Naive thymus-derived CD4-positive, alpha-beta T cell (primary cell): ENCODE results near the gene KRTAP12-3. TPM values are rescaled to one million over a fixed set of nuclear protein-coding genes. Genes with fewer than 3 reads are reported as not detected.
A peak's percentile ranks its signal among the peaks of the same experiment; 100 is the strongest.

Experiments used
- ATAC-seq: fragments of 150-1000 bp; cut with Tn5 transposase; 2 replicates; pipeline ENCODE4 v1.10.0; 2021; ENCODE audit warnings: mild to moderate bottlenecking, moderate library complexity
- CTCF ChIA-PET: fragments of 350-600 bp; sonication (Branson Sonifier 250); formaldehyde crosslinking; loops from one replicate; lab custom pipeline; 2021; ENCODE audit warnings: antibody characterized with exemption; lab: Charles Lee
- POLR2A ChIA-PET: fragments of 350-600 bp; sonication (Branson Sonifier 250); formaldehyde crosslinking; loops from one replicate; lab custom pipeline; 2021; ENCODE audit warnings: antibody characterized with exemption, inconsistent platforms; lab: Charles Lee
- DNase-seq, 9 donors: peaks; one replicate each; pipeline versions ENCODE4 v3.0.0 to v3.0.0-alpha.2; 2020 to 2022; ENCODE audit warnings: mixed read lengths in 1 of 9
- H3K27ac ChIP-seq: one replicate; pipeline ENCODE4 v1.7.0; 2013; ENCODE audit warnings: mild to moderate bottlenecking, low read depth, low read length, moderate library complexity
- H3K27me3 ChIP-seq, 2 donors: one replicate each; pipeline ENCODE4 v1.7.0; 2013; ENCODE audit warnings: low read length in 2 of 2, mild to moderate bottlenecking in 2 of 2, moderate library complexity in 2 of 2; ENCODE audit not compliant: control insufficient read depth in 2 of 2, insufficient read depth in 2 of 2
- H3K36me3 ChIP-seq, 3 experiments: 1 replicate in 2 of 3; 2 replicates in 1 of 3; pipeline ENCODE4 v1.7.0; 2013; ENCODE audit warnings: low read length in 3 of 3, mild to moderate bottlenecking in 3 of 3, moderate library complexity in 1 of 3; ENCODE audit not compliant: insufficient read depth in 3 of 3, control insufficient read depth in 2 of 3
- H3K4me1 ChIP-seq, 2 donors: one replicate each; pipeline ENCODE4 v1.7.0; 2013; ENCODE audit warnings: low read length in 2 of 2, mild to moderate bottlenecking in 2 of 2, moderate library complexity in 1 of 2; ENCODE audit not compliant: control insufficient read depth in 2 of 2, insufficient read depth in 2 of 2
- H3K4me3 ChIP-seq: 2 replicates; pipeline ENCODE4 v1.7.0; 2013; ENCODE audit warnings: mild to moderate bottlenecking, low read length
- H3K9me3 ChIP-seq, 3 experiments: 1 replicate in 2 of 3; 2 replicates in 1 of 3; pipeline ENCODE4 v1.7.0; 2013; ENCODE audit warnings: low read length in 3 of 3; ENCODE audit not compliant: control insufficient read depth in 2 of 3
- H3K27ac Mint-ChIP-seq, 9 donors: one replicate each; pipeline ENCODE4 v1.8.0; 2020 to 2022; ENCODE audit warnings: mixed read lengths in 9 of 9, mild to moderate bottlenecking in 8 of 9, moderate library complexity in 5 of 9, inconsistent platforms in 2 of 9
- H3K27me3 Mint-ChIP-seq, 5 donors: one replicate each; pipeline ENCODE4 v1.8.0; 2021 to 2022; ENCODE audit warnings: mixed read lengths in 5 of 5, mild to moderate bottlenecking in 1 of 5
- H3K36me3 Mint-ChIP-seq, 5 donors: one replicate each; pipeline ENCODE4 v1.8.0; 2020 to 2022; ENCODE audit warnings: mixed read lengths in 5 of 5, mild to moderate bottlenecking in 3 of 5, inconsistent platforms in 1 of 5
- H3K4me1 Mint-ChIP-seq, 7 donors: one replicate each; pipeline ENCODE4 v1.8.0; 2020 to 2022; ENCODE audit warnings: mixed read lengths in 7 of 7, mild to moderate bottlenecking in 3 of 7, inconsistent platforms in 1 of 7
- H3K4me3 Mint-ChIP-seq, 10 donors: one replicate each; pipeline ENCODE4 v1.8.0; 2020 to 2022; ENCODE audit warnings: mild to moderate bottlenecking in 10 of 10, mixed read lengths in 10 of 10, moderate library complexity in 6 of 10, inconsistent platforms in 2 of 10
- H3K9me3 Mint-ChIP-seq, 11 donors: one replicate each; pipeline ENCODE4 v1.8.0; 2020 to 2022; ENCODE audit warnings: mixed read lengths in 11 of 11, mild to moderate bottlenecking in 4 of 11, inconsistent platforms in 1 of 11, moderate library complexity in 1 of 11
- intact Hi-C, 2 donors: fragments of 100-400 bp; cut with micrococcal nuclease; formaldehyde crosslinking; loops; one replicate each; pipeline ENCODE4 v1.15.1; 2023
- polyA plus RNA-seq, 2 donors: library from polyadenylated mRNA; unstranded; fragments of 300-500 nt; fragmentation: Illumina TruSeq; gene quantifications; one replicate each; pipeline ENCODE4 v1.2.3, GENCODE V29; 2021
- total RNA-seq, 6 experiments: library from RNA in 5 of 6; stranded (reverse) in 5 of 6; gene quantifications; 1 replicate in 5 of 6; 2 replicates in 1 of 6; pipeline ENCODE4 v1.2.3 and lab custom pipeline; 2021 to 2026

The KRTAP12-3 gene
- total and polyA plus RNA-seq, 7 experiments from 2014 or later: 1.1 TPM; not detected in 6

DNA sequence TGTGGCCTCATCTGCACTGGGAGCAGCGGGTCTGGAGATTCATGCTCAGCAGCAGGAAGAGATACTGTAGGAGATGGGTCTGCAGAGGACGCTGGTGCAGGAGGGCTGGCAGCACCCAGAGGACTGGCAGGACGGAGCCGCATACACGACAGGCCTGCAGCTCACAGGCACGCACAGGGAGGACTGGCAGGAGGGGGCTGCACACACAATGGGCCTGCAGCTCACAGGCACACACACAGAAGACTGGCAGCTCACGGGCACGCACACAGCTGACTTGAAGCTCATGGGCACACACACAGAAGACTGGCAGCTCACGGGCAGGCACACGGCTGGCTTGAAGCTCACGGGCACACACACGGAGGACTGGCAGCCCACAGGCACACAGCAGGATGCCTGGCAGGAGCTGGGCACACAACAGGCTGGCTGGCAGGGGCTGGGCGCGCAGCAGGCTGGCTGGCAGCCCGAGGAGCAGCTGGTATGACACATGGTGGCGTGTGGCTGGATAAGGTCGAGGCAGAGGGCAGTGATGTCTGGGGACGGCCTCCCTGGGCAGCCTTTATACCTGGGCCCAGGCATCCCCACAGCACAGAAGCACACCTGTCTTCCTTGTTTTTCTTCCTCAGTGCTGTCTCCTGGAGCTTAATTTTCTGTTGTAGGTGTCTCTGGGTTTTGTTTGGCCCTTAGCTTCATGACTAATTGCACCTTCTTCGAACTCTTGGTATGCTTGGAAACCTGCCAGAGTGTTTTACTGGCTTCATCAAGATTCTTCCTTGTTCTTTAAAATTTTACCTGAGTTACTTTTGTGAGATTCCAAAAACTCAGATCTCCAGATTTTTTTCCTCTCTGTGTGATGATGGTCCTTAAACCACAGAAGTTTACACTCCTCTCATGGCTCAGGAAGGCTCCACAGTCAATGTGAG, 8.9 kb downstream of the KRTAP12-3 start, which contains the start of gene KRTAP12-2:
TSS of gene KRTAP12-2 (minus strand) at position 527 of the 920 bp plus-strand sequence. CDS start at position 486, 41 bp downstream.
- POLR2A ChIA-PET: interaction anchor here (2.6 kb wide), 1 partner anchor 12 kb away, joined by 6 read pairs; the partner anchor contains the start of gene KRTAP12-4

DNA sequence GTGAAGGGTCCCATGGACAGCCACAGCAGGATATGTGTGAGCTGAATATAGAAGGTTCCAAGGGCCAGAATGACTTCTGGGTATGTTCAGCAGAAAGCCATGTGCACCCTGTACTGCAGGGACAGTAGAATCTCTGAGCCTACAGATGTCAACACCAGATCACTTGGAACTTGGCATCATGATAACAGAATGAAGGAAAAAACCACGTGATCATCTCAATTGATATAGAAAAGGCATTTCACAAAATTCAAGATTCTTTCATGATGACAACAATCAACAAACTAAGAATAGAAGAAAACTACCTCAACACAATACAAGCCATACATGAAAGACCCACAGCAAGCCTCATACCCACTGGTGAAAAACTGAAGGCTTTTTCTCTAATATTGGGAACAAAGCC, 9.9 kb downstream of the KRTAP12-3 start:
- ATAC-seq: no peak
- H3K27me3 ChIP-seq: no peaks in the 10 kb centered on the region
- no peak overlapping the region for H3K27ac ChIP-seq
- ChIA-PET CTCF (no interaction called here), POLR2A (interaction anchor here (2.6 kb wide), 1 partner anchor 13 kb away, joined by 6 read pairs; the partner anchor contains the start of gene KRTAP12-4)
- peaks cover 0 to 16% (median 8%) of the 10 kb centered on the region in 5 donors for H3K36me3 Mint-ChIP-seq
- DNase-seq: no peak
- H3K4me1 ChIP-seq: no peaks in the 10 kb centered on the region
- H3K27me3 Mint-ChIP-seq: peaks cover 0 to 41% (median 3%) of the 10 kb centered on the region in 5 donors
- peaks cover 8 to 53% (median 26%) of the 10 kb centered on the region in 11 donors for H3K9me3 Mint-ChIP-seq
- peaks cover 0 to 18% (median under 1%) of the 10 kb centered on the region in 3 experiments for H3K9me3 ChIP-seq
- H3K4me1 Mint-ChIP-seq: peaks cover 0 to 7% (median 0%) of the 10 kb centered on the region in 7 donors
- H3K36me3 ChIP-seq: no peaks in the 10 kb centered on the region
- no peak overlapping the region for H3K4me3 ChIP-seq
- no peak overlapping the region for H3K27ac Mint-ChIP-seq
- H3K4me3 Mint-ChIP-seq: no peak overlapping the region
- intact Hi-C loops: no loop called here

More for the DNA sequence above, 8.9 kb downstream of the KRTAP12-3 start, which contains the start of gene KRTAP12-2:
- no peak within 1 kb of the TSS for H3K4me3 ChIP-seq
- DNase-seq: no peak
- no peak within 1 kb of the TSS for H3K27ac ChIP-seq
- H3K9me3 ChIP-seq: peaks cover 0 to 10% (median 4%) of the 10 kb centered on the region in 3 experiments
- no peaks in the 10 kb centered on the region for H3K36me3 ChIP-seq
- no peak for ATAC-seq
- Mint-ChIP-seq H3K4me3 (no peak within 1 kb of the TSS), H3K9me3 (peaks cover 9 to 54% (median 27%) of the 10 kb centered on the region in 11 donors), H3K27ac (peak within 1 kb of the TSS in 2 of 9 donors; percentile 8 to 32), H3K4me1 (peaks cover 0 to 8% (median 0%) of the 10 kb centered on the region in 7 donors), H3K27me3 (peaks cover 0 to 48% (median 3%) of the 10 kb centered on the region in 5 donors), H3K36me3 (peaks cover 4 to 16% (median 11%) of the 10 kb centered on the region in 5 donors)
- no peaks in the 10 kb centered on the region for H3K27me3 ChIP-seq
- H3K4me1 ChIP-seq: no peaks in the 10 kb centered on the region
- intact Hi-C loops: no loop called here
- CTCF ChIA-PET: interaction anchor here (0.7 kb wide), 2 partner anchors 12 to 287 kb away, joined by 3 to 4 read pairs; no protein-coding TSS in a partner anchor

GRCh38 chr21:44670642-44671432, 13.1 kb downstream of the KRTAP12-3 start:
- Mint-ChIP-seq H3K9me3 (peaks cover 9 to 65% (median 41%) of the 10 kb centered on the region in 11 donors), H3K36me3 (peaks cover 0 to 27% (median 20%) of the 10 kb centered on the region in 5 donors), H3K27me3 (peaks cover 0 to 35% (median 3%) of the 10 kb centered on the region in 5 donors), H3K4me3 (no peak overlapping the region), H3K4me1 (peaks cover 0 to 6% (median 0%) of the 10 kb centered on the region in 7 donors), H3K27ac (no peak overlapping the region)
- ATAC-seq (no peak), DNase-seq (no peak)
- CTCF ChIA-PET: no interaction called here
- no peaks in the 10 kb centered on the region for H3K4me1 ChIP-seq
- intact Hi-C loops: loop anchor here in 1 of 2 donors (5.0 kb wide), 1 partner anchor 39 kb away; no protein-coding TSS in a partner anchor
- H3K27ac ChIP-seq: no peak overlapping the region
- H3K4me3 ChIP-seq: no peak overlapping the region
- peaks cover 0 to 21% (median 0%) of the 10 kb centered on the region in 3 experiments for H3K9me3 ChIP-seq
- no peaks in the 10 kb centered on the region for H3K27me3 ChIP-seq
- H3K36me3 ChIP-seq: no peaks in the 10 kb centered on the region
- POLR2A ChIA-PET: no interaction called here

GRCh38 chr21:44671911-44672310, 14.2 kb downstream of the KRTAP12-3 start:
- H3K4me1 Mint-ChIP-seq: peaks cover 0 to 5% (median 0%) of the 10 kb centered on the region in 7 donors
- ChIA-PET POLR2A (no interaction called here), CTCF (no interaction called here)
- H3K27me3 ChIP-seq: no peaks in the 10 kb centered on the region
- H3K36me3 ChIP-seq: no peaks in the 10 kb centered on the region
- peaks cover 0 to 37% (median 3%) of the 10 kb centered on the region in 5 donors for H3K27me3 Mint-ChIP-seq
- intact Hi-C loops: loop anchor here in 1 of 2 donors (5.0 kb wide), 1 partner anchor 40 kb away; no protein-coding TSS in a partner anchor
- H3K27ac ChIP-seq: no peak overlapping the region
- H3K4me3 Mint-ChIP-seq: no peak overlapping the region
- H3K4me3 ChIP-seq: no peak overlapping the region
- DNase-seq: no peak
- no peak for ATAC-seq
- peaks cover 0 to 21% (median 0%) of the 10 kb centered on the region in 3 experiments for H3K9me3 ChIP-seq
- no peaks in the 10 kb centered on the region for H3K4me1 ChIP-seq
- H3K9me3 Mint-ChIP-seq: peaks cover 9 to 72% (median 41%) of the 10 kb centered on the region in 11 donors
- H3K36me3 Mint-ChIP-seq: peaks cover 0 to 33% (median 20%) of the 10 kb centered on the region in 5 donors
- H3K27ac Mint-ChIP-seq: no peak overlapping the region

DNA sequence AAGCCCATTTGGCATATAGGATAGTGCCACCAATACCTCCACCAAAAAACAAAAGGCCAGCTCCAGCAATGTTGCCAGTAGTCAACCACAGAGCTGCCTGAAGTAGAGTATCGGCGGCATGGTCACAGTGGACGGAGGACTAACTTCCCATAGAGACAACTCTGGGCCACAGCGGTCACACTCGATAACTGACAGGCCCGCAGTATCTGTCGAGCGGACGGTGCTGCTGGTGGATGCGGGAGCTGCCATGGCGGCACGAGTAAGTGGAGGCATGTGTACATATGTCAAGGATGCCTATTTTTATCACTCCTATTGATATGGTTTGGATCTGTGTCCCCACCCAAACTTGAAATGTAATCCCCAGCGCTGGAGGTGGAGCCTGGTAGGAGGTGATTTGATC, 20.1 kb downstream of the KRTAP12-3 start:
- ChIA-PET CTCF (no interaction called here), POLR2A (no interaction called here)
- Histone ChIP-seq H3K9me3 (peaks cover 0 to under 1% (median 0%) of the 10 kb centered on the region in 3 experiments), H3K27ac (no peak overlapping the region), H3K36me3 (no peaks in the 10 kb centered on the region), H3K4me3 (no peak overlapping the region), H3K27me3 (no peaks in the 10 kb centered on the region), H3K4me1 (no peaks in the 10 kb centered on the region)
- peaks cover under 1 to 43% (median 16%) of the 10 kb centered on the region in 11 donors for H3K9me3 Mint-ChIP-seq
- DNase-seq (no peak), ATAC-seq (no peak)
- H3K4me3 Mint-ChIP-seq: no peak overlapping the region
- H3K36me3 Mint-ChIP-seq: peaks cover 0 to 21% (median 9%) of the 10 kb centered on the region in 5 donors
- peaks cover 0 to 3% (median 0%) of the 10 kb centered on the region in 7 donors for H3K4me1 Mint-ChIP-seq
- H3K27me3 Mint-ChIP-seq: peaks cover 0 to 47% (median 0%) of the 10 kb centered on the region in 5 donors
- intact Hi-C loops: loop anchor here in 1 of 2 donors (5.0 kb wide), 1 partner anchor 386 kb away; no protein-coding TSS in a partner anchor
- no peak overlapping the region for H3K27ac Mint-ChIP-seq

DNA sequence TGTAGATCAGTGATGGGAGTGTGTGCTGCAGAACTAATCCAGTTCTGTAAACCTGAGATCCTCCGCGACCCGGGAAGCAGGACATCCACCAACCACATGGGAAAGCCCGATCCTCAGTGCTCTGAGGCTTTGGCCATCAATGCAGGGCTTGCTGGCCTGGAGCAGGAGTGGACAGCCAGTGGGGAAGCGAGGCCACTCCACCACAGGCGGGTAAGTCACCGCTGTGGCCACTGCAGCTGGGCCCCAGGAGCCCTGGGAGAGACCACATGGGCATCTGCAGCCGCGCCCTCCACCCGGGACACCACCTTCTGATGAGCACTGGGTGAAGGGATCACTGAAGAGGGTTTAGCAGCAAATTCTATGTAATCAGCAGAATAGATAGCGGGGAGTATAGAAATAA, 23.4 kb downstream of the KRTAP12-3 start:
- Histone ChIP-seq H3K27ac (no peak overlapping the region), H3K36me3 (no peaks in the 10 kb centered on the region), H3K4me3 (no peak overlapping the region), H3K4me1 (no peaks in the 10 kb centered on the region), H3K9me3 (no peaks in the 10 kb centered on the region), H3K27me3 (no peaks in the 10 kb centered on the region)
- POLR2A ChIA-PET: no interaction called here
- ATAC-seq (no peak), DNase-seq (no peak)
- H3K36me3 Mint-ChIP-seq: peaks cover 0 to 5% (median 0%) of the 10 kb centered on the region in 5 donors
- CTCF ChIA-PET: no interaction called here
- H3K4me3 Mint-ChIP-seq: no peak overlapping the region
- peaks cover 4 to 39% (median 5%) of the 10 kb centered on the region in 5 donors for H3K27me3 Mint-ChIP-seq
- H3K9me3 Mint-ChIP-seq: peaks cover 0 to 10% (median 0%) of the 10 kb centered on the region in 11 donors
- intact Hi-C loops: no loop called here
- peaks cover 0 to 6% (median 0%) of the 10 kb centered on the region in 7 donors for H3K4me1 Mint-ChIP-seq
- H3K27ac Mint-ChIP-seq: peak overlapping the region in 2 of 9 donors; percentile 10 to 51
